DMS 273 treated with DMSO at 0.1 percent for 48 hours (cell line): Measurements from ENCODE around the gene KCNAB3.
A peak's percentile ranks its signal among the peaks of the same experiment; 100 is the strongest.

ENCODE experiments used
- DNase-seq: peaks from one replicate; lab custom pipeline; 2025; lab: John Stamatoyannopoulos, UW

Gene KCNAB3

DNA sequence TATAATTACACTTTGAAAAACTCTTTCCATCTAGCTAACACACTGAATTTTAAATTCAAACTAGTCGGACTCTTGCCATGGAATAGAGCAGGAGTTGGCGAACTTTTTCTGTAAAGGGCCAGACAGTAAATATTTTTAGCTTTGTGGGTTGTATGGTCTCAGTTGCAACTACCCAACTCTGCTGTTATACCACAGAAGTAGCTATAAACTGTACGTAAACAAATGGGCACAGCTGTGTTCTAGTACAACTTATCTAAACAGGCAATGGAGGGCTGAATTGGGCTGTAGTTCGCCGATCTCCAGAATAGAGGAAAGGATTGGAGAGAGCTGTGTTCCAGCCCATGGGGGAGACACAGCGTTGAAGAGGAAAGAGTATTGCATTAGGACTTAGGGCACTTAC lies 11.1 kb upstream of the KCNAB3 start:
- DNase-seq: no peak

DNA sequence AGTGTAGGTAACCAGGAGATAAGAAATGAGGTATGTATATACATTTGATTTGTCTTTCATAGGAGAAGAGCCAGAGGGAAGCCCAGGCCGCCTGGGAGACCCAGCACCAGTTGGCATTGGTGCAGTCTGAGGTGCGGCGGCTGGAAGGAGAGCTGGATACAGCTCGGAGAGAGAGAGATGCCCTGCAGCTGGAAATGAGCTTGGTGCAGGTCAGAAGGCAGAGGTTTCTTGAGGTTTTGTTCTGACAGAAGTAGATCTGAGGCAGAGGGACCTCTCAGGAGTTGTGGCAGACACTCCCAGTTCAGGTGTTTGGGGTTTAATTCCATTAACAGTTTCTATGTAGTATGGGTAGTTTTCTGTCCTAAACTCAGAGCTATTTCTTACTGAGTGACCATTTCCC lies 10.4 kb upstream of the KCNAB3 start:
- no peak for DNase-seq

DNA sequence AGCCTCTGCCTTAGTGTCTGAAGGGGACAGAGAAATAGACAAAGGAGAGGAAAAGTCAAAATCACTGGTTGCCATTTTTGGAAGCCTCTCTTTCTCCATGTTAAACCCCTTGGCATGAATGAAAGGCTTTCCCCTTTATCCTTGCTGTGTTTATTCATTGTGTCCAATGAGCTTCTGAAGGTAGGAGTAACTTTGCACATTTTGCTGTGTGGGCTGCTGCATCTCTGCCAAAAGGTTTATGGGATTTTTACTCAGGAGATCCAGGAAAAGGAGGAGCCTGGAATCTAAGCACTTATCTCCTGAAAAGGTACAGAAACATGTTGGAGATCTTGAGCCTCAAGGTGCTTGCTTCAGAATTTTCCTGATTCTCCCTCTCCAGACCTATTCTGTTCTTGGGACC lies 6.2 kb upstream of the KCNAB3 start:
- no peak for DNase-seq

DNA sequence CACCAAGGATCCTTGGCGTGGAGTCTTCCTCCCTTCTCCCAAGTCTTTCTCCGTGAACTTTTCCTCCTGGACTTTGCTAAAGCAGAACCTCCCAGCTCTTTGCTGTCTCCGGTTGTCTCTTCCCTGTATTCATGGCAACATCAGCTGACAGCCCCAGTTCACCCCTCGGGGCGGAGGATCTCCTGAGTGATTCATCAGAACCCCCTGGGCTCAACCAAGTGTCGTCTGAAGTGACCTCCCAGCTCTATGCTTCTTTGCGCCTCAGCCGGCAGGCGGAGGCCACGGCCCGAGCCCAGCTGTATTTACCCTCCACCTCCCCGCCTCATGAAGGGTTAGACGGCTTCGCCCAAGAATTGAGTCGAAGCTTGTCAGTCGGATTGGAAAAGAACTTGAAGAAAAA lies 3.3 kb upstream of the KCNAB3 start:
- no peak for DNase-seq

DNA sequence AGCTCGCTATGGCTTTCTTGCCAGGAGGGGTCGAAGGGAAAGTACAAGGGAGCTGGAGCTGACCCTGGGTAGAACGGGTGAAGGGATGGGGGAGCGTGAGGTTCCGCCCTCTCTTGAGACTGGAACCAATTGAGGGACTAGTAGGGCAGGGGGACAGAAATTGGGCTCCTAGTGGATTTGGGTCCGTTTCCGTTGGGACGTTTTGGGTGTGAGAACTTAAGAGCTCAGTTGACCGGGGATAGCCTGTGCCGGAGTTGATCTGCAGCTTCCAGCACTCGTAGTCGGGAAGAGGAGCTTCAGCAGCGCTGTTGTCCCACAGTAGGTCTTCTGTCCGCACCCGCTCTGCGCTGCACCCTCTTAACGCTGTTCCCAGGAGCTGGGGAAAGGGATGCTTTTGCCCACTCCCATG lies 2.8 kb upstream of the KCNAB3 start:
- DNase-seq: no peak

DNA sequence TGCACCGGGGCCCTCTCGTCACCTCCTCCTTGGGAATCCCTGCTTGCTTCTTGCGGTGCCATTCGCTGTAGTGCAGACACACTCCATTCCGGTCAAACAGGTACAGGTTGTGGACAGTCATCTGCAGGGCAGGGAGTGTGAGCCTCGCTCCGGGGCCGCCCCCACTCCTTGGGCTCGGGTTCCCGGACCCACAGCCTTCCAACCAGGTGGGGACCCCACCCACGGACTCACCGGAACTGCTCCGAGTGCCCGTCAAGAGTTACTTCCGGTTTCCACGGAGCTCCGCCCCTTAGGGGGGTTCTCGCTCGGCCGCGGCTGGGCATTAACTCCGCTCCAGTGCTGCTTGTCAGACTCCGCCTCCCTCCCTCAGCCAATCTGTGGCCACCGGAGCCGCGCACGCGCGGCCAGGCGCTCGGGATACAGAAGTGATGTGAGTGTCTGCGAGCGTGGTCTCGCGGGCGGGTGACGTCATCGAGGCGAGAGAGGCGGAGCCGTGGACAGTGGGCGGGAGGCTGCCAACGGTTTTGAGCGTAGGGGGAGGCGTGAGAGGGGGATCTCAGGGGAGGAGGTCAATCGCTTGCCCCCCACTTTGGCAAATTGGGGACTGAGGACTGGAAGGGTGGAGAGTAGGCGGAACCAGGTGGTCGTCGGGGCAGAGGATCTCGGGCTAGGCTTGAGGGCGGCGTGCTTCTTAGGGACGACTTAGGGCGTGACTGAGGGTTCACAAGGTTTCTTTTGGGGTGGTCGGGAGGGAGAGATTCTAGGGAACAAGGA lies 2.2 kb upstream of the KCNAB3 start, which contains the start of the genes CNTROB and TRAPPC1:
TSS of gene CNTROB (plus strand) at position 498 of the 774 bp plus-strand sequence. CDS start 874 bp downstream, outside the sequence.
TSS of gene TRAPPC1 (minus strand) at position 238 of the 774 bp plus-strand sequence. CDS start at position 121, 117 bp downstream.
- DNase-seq: peak; percentile 91

DNA sequence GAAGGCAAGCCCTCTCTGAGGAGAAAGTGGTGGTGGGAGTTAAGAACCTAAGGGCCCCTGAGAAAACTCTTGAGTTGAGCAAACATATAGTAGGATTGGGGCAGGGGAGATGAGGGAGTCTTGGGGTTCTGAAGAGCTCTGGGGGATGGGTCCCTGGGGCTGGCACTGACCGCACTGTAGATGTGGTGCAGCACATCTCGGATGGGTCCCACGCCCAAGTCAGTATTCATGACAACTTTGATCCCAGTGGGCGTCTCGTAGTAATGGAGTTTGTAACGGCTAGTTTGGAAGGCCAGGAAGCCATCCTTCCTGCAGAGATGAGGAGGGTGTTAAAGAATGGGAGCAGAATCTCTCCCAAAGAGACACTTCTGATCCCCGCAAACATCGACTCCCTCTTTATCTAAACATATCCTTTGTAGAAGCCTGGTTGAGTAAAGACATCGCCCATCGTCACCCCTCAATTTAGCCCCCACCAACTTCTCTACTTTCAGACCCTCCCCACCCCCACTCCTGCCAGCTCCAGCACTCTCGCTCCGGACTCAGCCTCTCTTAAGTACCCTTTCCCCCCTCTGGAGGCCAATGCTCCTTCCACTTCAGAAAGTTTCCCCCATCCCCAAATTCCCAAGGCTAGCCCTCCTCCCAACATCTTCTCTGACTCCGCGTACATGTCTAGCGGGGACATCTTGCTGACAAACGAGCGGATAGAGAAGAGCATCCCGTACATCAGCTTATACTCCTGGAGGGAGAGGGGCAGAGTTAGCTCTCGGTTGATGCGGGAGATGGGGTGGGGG lies 1.4 kb upstream of the KCNAB3 start:
- DNase-seq: no peak

DNA sequence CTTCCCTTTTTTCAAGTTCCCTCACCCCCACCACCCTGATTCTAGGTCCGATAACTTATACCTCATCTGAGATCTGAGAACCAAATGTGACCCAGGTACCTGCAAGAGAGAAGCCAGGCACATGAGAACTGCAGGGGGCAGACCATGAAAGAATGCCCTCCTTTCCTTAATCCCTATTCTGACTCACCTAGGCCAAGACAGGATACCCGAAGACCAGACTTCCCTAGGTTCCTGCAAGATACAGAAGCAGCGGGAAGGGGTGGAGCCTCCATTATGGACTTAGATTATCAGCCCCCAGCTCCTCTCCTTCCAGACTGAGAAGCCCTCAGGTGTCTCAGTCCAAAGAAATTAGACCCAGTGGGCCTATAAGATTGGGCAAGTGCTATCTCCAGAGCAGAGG lies 2.1 kb downstream of the KCNAB3 start:
- no peak for DNase-seq

DNA sequence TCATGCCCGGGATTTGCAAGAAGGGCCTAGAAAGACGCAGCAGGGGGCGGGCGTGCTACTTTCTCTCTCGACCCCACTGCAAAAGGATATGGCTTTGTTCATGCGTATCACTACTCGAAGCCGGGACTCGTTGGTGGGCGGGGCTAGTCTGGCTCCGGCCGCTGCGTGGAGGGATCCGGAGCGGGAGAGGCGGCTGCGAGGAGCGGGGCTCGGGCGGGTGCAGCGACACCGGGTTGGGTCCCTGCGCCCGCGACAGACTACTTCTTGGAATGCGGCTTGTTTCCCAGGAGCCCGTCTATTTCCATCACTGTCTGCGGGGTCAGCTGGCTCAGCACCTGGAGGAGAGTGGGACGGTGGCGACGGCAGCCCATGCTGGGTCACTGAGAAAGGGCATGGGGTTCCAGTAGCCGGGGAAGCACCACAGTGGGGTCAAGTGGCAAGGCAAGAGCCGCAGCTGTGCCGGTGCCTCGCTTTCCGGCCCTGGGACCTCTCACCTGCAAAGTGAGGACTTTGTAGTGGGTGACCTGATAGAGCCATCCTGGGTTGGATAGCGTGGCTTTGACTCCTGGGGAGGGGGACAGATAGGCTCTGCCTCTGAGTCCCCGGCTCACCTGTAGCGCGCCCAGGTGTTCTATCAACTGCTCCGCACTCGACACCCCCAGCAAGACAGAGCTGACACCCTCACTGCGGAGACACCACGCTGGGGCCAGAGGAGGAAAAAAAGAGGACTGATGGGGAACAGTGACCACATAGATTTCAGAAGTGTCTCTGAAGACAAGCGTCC lies 6.6 kb downstream of the KCNAB3 start:
- DNase-seq: no peak

DNA sequence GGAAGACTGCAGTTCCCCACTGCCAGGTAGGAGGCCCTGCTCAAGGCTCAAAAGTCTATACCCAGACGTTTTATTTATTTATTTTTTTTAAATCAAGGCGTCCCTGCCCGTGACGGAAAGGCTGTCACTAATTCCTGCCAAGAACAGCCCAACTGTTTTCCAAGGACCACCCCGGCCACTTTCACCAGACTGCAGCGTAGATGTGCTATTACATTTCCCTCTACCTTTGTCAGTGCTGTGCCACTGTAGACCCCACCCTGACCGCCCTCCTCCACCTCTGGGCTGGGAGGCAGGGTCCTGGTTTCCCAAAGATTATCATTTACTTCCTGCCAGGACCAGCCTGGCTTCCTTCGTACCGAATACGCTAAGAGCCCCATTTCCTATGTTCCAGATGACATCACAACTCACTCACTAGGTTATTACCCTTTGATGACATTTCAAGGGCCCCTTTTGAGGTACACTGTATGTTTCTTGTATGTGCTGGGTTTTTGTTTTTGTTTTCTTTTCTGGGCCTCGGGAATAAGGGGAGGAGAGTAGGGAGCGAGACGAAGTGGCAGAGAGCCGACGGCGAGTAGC lies 7.3 kb downstream of the KCNAB3 start:
- DNase-seq: no peak

DNA sequence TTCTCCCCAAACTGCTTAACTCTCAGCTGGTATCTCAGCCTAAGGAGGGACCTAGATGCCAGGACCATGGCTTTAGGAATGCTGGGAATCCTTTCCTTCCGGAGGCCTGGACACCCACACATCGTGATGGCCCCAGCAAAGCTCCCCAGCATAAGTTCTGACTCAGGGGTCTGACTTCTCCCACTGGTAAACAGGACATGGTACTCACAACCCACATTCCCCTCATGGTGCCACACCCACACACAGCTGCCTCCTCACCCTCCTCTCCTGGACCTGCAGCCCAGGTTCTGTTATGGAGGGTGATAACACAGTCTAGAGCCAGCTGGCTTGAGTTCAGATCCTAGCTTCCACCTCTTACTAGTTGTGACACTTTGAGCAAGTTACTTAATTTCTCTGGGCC lies 12.8 kb downstream of the KCNAB3 start:
- no peak for DNase-seq

DNA sequence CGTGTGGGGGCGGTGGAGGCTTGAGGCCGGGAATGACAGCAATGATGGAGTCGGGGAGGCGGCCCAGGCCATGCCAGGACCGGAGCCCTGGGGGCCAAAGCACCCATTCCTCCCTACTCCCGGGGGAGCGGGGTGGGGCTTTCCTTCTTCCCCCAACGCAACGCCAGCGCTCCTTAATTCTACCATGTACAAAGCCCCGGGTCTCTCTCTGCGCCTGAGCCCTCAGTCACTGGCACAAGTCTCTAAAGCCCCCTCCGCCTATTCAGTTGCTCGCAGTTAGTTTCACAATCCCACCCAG lies 13.3 kb downstream of the KCNAB3 start:
- no peak for DNase-seq

DNA sequence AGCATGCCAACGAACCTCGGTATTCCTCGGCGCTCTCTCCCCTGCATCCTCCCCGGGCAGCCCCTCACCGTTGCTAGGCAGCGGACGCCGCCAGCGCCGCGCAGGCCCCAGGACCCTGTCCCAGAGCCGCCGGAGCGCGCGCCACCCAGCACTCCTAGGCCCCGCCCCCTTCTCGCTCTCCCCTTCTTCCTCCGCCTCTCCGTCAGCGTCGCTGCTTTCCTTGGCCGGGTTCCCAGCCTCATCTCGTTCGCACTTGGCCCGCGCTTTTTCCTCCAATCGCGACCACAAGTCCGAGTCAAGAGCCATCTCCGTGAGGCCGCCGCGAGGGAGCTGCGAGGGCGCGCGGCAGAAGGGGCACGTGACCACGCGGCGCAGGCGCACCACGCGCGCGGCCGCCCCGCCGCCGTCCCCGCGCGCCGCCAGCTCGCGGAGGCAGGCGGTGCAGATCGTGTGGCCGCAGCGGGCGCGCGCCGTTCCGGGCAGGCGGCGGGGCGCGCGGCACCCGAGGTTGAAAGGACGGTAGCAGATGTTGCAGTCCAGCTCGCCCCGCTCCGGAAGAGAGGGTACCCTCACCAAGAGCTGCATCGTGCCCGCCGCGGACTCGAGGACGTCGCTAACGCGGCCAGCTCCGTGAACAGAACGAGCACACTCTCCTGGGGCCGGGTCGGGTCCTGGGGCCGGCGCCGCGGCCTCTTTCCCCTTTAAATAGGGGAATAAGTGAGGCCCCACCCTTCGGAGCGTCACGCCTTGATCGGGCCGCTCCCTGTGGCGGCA lies 13.9 kb downstream of the KCNAB3 start, which contains the start of gene RNF227:
TSS of gene RNF227 (minus strand) at position 679 of the 774 bp plus-strand sequence. CDS start at position 585, 94 bp downstream.
- peak; percentile 81 for DNase-seq

DNA sequence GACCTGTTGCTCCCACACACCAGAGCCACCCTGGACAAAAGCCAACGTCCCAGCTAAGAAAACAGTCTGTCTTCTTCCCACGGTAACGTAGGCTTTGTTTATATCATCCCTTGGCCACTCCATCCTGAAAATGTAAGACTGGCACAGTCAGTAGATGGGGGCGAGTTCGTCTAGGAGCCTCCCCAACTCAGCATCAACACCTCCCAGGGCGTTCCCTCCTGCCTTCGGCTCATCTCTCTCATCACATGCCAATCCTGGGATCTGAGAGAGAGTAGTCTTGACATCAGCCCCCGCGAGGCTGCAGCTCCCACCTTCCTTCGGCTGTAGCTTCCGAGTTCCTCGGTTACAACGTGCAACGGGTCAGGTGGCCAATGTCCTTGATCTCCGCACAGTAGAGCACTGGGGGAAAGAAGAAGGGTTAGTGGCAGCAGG lies 14.5 kb downstream of the KCNAB3 start:
- no peak for DNase-seq

DNA sequence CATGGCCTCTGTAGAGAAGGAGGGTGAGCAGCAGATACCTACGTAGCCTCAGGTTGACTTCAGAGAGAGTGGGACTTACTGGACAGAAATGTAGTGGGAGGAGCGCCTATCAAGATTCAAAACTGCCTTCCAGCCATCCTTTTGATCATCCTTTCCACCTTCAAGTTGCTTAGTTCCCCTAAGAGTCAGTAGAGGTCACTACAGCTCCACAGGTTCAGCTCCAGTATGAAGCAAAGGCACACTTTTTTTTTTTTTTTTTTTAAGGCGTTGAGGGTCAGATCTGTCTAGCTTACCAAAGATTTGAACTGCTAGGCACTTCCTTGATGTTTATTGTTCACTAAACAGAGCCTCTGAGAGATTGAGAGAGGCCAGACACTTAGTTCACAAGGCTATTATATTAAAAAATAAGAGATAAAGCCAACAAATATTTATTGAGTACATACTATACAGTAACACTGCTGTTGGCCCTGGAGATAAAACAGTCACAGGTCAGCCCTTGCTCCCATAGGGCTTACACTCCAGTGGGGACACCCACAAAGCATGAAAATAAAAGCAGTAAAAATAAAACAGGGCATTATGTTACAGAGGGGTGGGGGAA lies 16.6 kb downstream of the KCNAB3 start:
- DNase-seq: peak; percentile 35

DNA sequence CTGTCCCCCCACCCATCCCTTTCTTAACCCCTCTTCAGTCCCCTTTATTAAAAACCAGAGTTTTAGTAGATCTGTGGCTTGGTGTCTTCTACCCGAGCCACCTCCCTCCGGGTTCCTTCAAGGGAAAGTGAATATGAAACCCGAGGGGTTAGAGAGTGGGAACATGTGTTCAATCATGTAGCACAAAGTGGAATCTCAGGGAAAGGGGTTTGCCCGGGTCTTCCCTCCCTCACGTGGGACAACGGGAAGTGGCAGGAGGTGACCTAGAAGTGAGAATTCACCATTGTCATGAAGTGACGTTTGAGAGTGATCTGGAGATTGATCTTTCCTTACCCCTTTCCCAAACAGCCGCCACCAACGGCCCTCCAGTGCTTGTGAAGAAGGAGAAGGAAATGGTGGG lies 18.5 kb downstream of the KCNAB3 start:
- DNase-seq: no peak

DNA sequence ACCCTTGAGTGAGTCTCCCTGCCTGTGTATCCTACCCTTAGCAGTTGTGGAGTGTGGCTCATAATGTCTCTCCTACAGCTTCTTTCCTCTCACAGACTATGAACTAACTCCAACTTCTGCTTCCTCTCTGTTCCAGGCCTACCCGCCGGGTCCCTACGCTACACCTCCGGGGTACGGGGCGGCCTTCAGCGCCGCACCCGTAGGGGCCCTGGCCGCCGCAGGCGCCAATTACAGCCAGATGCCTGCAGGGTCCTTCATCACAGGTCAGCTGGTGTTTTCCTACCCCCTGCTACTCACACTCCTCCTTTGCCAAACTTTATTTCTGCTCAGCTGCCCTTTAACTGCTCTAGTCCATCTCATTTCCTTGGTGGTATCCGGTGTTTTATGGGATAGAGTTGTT lies 18.9 kb downstream of the KCNAB3 start:
- no peak for DNase-seq

DNA sequence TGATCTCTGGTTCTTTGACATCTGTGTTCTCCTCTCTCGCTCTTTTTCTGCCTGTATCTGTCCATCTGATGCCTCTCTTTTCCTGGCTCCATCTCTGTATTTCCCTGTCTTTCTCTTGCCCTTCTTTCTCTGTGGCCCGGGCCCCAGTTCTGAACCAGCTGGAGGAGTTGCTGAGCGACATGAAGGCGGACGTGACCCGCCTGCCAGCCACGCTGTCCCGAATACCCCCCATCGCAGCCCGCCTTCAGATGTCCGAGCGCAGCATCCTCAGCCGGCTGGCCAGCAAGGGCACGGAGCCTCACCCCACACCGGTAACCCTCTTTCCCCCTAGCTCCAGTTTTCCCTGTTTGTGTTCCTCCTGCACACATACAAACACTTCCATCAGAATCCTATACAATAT lies 19.4 kb downstream of the KCNAB3 start:
- DNase-seq: no peak

DNA sequence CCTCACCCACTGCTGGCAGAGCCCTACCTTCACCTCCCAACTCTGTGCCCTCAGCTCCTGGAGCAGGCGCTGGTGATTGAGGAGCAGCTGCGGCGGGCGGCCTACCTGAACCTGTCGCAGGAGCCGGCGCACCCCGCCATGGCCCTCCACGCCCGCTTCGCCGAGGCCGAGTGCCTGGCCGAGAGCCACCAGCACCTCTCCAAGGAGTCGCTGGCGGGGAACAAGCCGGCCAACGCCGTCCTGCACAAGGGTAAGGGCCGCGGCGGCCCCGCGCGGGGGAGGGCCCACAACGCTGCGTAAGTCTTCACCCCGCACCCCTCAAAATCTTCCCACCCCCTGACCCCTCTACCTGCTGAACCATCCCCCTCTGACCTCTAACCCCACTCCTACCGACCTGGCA lies 20.6 kb downstream of the KCNAB3 start:
- no peak for DNase-seq

DNA sequence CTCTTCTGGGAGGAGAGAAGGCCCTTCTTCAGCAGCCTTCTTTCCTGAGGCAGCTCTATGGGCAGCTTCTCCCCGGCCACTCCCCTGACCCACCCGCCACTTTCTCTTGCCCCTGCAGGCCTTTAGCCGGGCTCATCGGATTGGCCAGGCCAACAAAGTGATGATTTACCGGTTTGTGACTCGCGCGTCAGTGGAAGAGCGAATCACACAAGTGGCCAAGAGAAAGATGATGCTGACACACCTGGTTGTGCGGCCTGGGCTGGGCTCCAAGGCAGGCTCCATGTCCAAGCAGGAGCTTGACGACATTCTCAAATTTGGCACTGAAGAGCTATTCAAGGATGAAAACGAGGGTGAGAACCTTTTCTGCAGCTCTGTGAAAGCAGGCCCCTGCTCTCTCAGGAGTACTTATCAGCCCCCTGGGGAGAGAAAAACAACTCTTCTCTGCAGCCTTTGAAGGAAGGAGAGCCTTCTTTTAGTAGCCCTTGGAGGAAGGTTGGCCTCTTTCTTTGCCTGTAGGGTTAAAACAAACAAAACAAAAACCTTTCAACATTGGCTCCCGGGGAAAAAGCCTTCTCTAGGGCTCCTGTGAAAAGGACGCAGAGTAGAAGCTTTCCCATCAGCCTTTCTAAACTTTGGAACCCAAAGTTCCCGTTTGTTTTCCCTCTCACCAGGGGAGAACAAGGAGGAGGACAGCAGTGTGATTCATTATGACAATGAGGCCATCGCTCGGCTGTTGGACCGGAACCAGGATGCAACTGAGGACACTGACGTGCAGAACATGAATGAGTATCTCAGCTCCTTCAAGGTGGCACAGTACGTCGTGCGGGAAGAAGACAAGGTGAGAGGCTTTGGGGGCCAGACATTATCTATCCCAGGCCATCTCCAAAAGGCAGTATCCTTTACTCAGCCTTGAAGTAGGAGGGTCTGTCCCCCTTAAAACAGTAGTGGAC lies 26.2 kb downstream of the KCNAB3 start:
- no peak for DNase-seq
